Testis (tissue), 3 donors: Measurements from ENCODE around the gene C4orf51. TPM values are rescaled to one million over a fixed set of nuclear protein-coding genes. Genes with fewer than 3 reads are reported as not detected.
"Not testable (repeated sequence)": the region's sequence is repeated elsewhere in the genome, so short reads cannot be mapped to it uniquely, and the experiment has no call there.

Experiments used
- DNase-seq: peaks from one replicate; pipeline ENCODE4 v3.0.0-alpha.2; 2019
- H3K27ac ChIP-seq, 2 donors: fragments of 200-600 bp; sonication (generic); one replicate each; pipeline ENCODE4 v1.5.1; 2019
- H3K27me3 ChIP-seq: fragments of 200-600 bp; sonication (generic); one replicate; pipeline ENCODE4 v1.5.1; 2019
- H3K36me3 ChIP-seq: fragments of 200-600 bp; sonication (generic); one replicate; pipeline ENCODE4 v1.5.1; 2017; ENCODE audit warnings: low read depth; ENCODE audit errors: missing control alignments
- H3K4me1 ChIP-seq: fragments of 200-600 bp; sonication (generic); one replicate; pipeline ENCODE4 v1.5.1; 2019
- H3K4me3 ChIP-seq, 2 donors: fragments of 200-600 bp; sonication (generic); one replicate each; pipeline ENCODE4 v1.5.1; 2017 to 2019
- H3K9me3 ChIP-seq: fragments of 200-600 bp; sonication (generic); one replicate; pipeline ENCODE4 v1.5.1; 2017
- POLR2A ChIP-seq: fragments of 450-650 bp; IDR thresholded peaks from one replicate; pipeline ENCODE4 v1.6.1; 2017; ENCODE audit warnings: antibody characterized with exemption, mild to moderate bottlenecking, moderate library complexity
- WGBS, 2 donors: methylation state at CpG; one replicate each; pipeline ENCODE4 v1.1.5; 2018; 5-methylcytosine and 5-hydroxymethylcytosine counted together
- intact Hi-C: fragments of 100-400 bp; cut with DNase I; formaldehyde crosslinking; loops from one replicate; pipeline ENCODE4 v1.15.1; 2023; ENCODE audit warnings: low total_unique reads
- polyA plus RNA-seq: library from polyadenylated mRNA; stranded (reverse); fragments of 350-450 nt; fragmentation: Illumina TruSeq; extraction: RNeasy Lipid Tissue Mini Kit (QIAGEN cat#74804); gene quantifications from one replicate; pipeline ENCODE4 v1.2.3, GENCODE V29; 2014; ENCODE audit warnings: low read depth, low replicate concordance; ENCODE audit not compliant: insufficient read depth
- total RNA-seq, 2 donors: library from RNA; depleted of rRNA; stranded (reverse); fragments of >200 nt; gene quantifications; one replicate each; pipeline ENCODE4 v1.2.3, GENCODE V29; 2016
- TF ChIP-seq, protein P1 (sequence below), 3 experiments: fragments of 450-650 bp in 2 of 3; fragments of 200-600 bp in 1 of 3; sonication (generic) in 1 of 3; IDR thresholded peaks; one replicate each; pipeline ENCODE4 v1.5.1; 2016 to 2019; ENCODE audit warnings: antibody characterized with exemption in 3 of 3, mild to moderate bottlenecking in 2 of 3, moderate library complexity in 1 of 3

The C4orf51 gene
- total and polyA plus RNA-seq, 3 donors from 2014 or later, result 0.87 to 10.6 (median 1.3) TPM

DNA sequence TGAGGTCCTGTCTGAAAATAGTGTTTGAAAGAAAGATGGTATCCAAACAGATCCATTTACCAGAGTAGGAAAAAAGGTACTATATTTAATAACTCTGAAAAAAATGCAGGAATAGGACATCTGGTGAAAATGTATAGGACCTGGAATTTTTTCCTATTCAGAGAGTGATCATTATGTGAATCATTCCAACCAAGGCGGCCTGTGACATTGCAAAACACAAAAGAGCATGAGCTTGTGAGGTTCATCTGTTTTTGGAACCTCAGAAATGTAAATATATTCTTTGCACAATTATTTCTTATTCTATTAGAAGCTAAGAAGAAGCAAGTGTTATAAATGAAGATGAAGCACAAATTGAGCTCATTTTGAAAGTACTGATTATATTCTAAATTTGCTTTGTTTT, 2.0 kb downstream of the C4orf51 start:
- intact Hi-C loops, result no loop called here
- Histone ChIP-seq H3K36me3 (no peaks in the 10 kb centered on the region), H3K4me1 (no peaks in the 10 kb centered on the region), H3K27me3 (no peaks in the 10 kb centered on the region), H3K27ac (no peak overlapping the region), H3K9me3 (no peaks in the 10 kb centered on the region), H3K4me3 (no peak overlapping the region)
- DNase-seq, result no peak
- TF ChIP-seq, protein P1, sequence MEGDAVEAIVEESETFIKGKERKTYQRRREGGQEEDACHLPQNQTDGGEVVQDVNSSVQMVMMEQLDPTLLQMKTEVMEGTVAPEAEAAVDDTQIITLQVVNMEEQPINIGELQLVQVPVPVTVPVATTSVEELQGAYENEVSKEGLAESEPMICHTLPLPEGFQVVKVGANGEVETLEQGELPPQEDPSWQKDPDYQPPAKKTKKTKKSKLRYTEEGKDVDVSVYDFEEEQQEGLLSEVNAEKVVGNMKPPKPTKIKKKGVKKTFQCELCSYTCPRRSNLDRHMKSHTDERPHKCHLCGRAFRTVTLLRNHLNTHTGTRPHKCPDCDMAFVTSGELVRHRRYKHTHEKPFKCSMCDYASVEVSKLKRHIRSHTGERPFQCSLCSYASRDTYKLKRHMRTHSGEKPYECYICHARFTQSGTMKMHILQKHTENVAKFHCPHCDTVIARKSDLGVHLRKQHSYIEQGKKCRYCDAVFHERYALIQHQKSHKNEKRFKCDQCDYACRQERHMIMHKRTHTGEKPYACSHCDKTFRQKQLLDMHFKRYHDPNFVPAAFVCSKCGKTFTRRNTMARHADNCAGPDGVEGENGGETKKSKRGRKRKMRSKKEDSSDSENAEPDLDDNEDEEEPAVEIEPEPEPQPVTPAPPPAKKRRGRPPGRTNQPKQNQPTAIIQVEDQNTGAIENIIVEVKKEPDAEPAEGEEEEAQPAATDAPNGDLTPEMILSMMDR (IDR thresholded peaks at IDR 0.05), result no peak
- TF ChIP-seq POLR2A, result no peak
- 89 to 93% methylated on average over 1 of the region's 1 CpG for WGBS, 2 donors

- Histone ChIP-seq H3K9me3 (no peaks in the 10 kb centered on the region), H3K27me3 (no peaks in the 10 kb centered on the region), H3K4me1 (no peaks in the 10 kb centered on the region), H3K36me3 (no peaks in the 10 kb centered on the region), H3K27ac (no peak overlapping the region), H3K4me3 (no peak overlapping the region)
- DNase-seq, result no peak
- intact Hi-C loops, result no loop called here
- WGBS, 2 donors, result 45 to 75% methylated on average over 2 of the region's 2 CpGs
- TF ChIP-seq, protein P1 (IDR thresholded peaks at IDR 0.05), result no peak
- TF ChIP-seq POLR2A, result no peak
Measured at GRCh38 chr4:145686991-145687390, 7.0 kb downstream of the C4orf51 start.

GRCh38 chr4:145690610-145691009, 10.7 kb downstream of the C4orf51 start:
- 93 to 94% methylated on average over 3 of the region's 3 CpGs for WGBS, 2 donors
- H3K36me3 ChIP-seq, result no peaks in the 10 kb centered on the region
- H3K27ac ChIP-seq, result no peak overlapping the region
- DNase-seq, result no peak
- TF ChIP-seq POLR2A, result no peak
- TF ChIP-seq, protein P1 (IDR thresholded peaks at IDR 0.05), result no peak
- intact Hi-C loops, result no loop called here
- H3K4me1 ChIP-seq, result no peaks in the 10 kb centered on the region
- H3K9me3 ChIP-seq, result no peaks in the 10 kb centered on the region
- no peak overlapping the region for H3K4me3 ChIP-seq
- no peaks in the 10 kb centered on the region for H3K27me3 ChIP-seq

DNA sequence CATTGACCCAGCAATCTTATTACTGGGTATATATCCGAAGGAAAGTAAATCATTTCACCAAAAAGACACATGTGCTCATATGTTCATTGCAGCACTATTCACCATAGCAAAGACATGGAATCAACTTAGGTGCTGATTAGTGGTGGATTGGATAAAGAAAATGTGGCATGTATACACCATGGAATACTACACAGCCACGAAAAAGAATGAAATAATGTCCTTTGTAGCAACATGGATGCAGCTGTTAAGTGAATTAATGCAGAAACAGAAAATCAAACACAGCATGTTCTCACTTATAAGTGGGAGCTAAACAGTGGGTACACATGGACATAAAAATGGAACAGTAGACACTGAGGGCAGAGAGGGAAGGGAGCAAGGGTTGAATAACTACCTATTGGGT, 11.5 kb downstream of the C4orf51 start:
- 81 to 86% methylated on average over 2 of the region's 2 CpGs for WGBS, 2 donors
- intact Hi-C loops, H3K36me3 ChIP-seq, H3K9me3 ChIP-seq, H3K27me3 ChIP-seq, H3K4me3 ChIP-seq, H3K27ac ChIP-seq, DNase-seq, H3K4me1 ChIP-seq: not testable (repeated sequence)

DNA sequence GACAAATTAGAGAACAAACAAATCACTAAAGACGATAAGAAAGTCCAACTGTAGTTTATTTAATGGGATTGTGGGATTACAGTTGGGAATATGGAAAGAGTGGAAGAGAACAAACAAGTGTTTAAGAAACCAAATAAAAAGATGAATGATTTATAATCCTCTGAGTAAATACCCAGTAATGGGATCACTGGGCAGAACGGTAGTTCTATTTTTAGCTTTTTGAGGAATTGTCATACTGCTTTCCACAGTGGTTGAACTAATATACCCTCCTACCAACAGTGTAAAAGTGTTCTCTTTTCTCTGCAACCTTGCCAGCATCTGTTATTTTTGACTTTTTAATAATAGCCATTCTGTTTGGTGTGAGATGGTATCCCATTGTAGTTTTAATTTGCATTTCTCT, 15.0 kb downstream of the C4orf51 start:
- H3K4me3 ChIP-seq, result no peak overlapping the region
- H3K36me3 ChIP-seq, result no peaks in the 10 kb centered on the region
- 20 to 40% methylated on average over 2 of the region's 2 CpGs for WGBS, 2 donors
- DNase-seq, result no peak
- intact Hi-C loops, result no loop called here
- H3K27ac ChIP-seq, result no peak overlapping the region
- no peaks in the 10 kb centered on the region for H3K27me3 ChIP-seq
- TF ChIP-seq, protein P1 (IDR thresholded peaks at IDR 0.05), result no peak
- TF ChIP-seq POLR2A, result no peak
- no peaks in the 10 kb centered on the region for H3K9me3 ChIP-seq
- H3K4me1 ChIP-seq, result no peaks in the 10 kb centered on the region
